HG03460 (cell line): Measurements from ENCODE around the gene ABCC4.

Experiments
- ATAC-seq: cut with Tn5 transposase; IDR thresholded peaks from one replicate; pipeline ENCODE4 v1.9.1; 2021; ENCODE audit not compliant: unreplicated experiment

Gene ABCC4

GRCh38 chr13:95233026-95233635 lies 68.1 kb downstream of the ABCC4 start:
- ATAC-seq = no peak

GRCh38 chr13:95231393-95231792 lies 69.9 kb downstream of the ABCC4 start:
- no peak for ATAC-seq

- no peak for ATAC-seq
Observed at GRCh38 chr13:95229855-95230254, 71.4 kb downstream of the ABCC4 start.

GRCh38 chr13:95228130-95228529 lies 73.1 kb downstream of the ABCC4 start:
- ATAC-seq = no peak

GRCh38 chr13:95226932-95227695 lies 74.1 kb downstream of the ABCC4 start:
- peak; percentile 80 for ATAC-seq

GRCh38 chr13:95226476-95226875 lies 74.8 kb downstream of the ABCC4 start:
- no peak for ATAC-seq

- no peak for ATAC-seq
Observed at GRCh38 chr13:95226050-95226449, 75.2 kb downstream of the ABCC4 start.

- no peak for ATAC-seq
Observed at GRCh38 chr13:95224064-95224463, 77.2 kb downstream of the ABCC4 start.

GRCh38 chr13:95222733-95223018 lies 78.6 kb downstream of the ABCC4 start:
- ATAC-seq = no peak

GRCh38 chr13:95221971-95222732 lies 79.1 kb downstream of the ABCC4 start:
- ATAC-seq = peak; percentile 63

- no peak for ATAC-seq
Observed at GRCh38 chr13:95220611-95221010, 80.6 kb downstream of the ABCC4 start.

GRCh38 chr13:95217920-95218830 lies 83.1 kb downstream of the ABCC4 start:
- no peak for ATAC-seq

- no peak for ATAC-seq
Observed at GRCh38 chr13:95216182-95216581, 85.1 kb downstream of the ABCC4 start.

- ATAC-seq = no peak
Observed at GRCh38 chr13:95212983-95213850, 88.0 kb downstream of the ABCC4 start.

GRCh38 chr13:95209109-95209508 lies 92.1 kb downstream of the ABCC4 start:
- no peak for ATAC-seq

GRCh38 chr13:95207769-95208366 lies 93.4 kb downstream of the ABCC4 start:
- peak; percentile 80 for ATAC-seq

- no peak for ATAC-seq
Observed at GRCh38 chr13:95206116-95206515, 95.1 kb downstream of the ABCC4 start.

- ATAC-seq = no peak
Observed at GRCh38 chr13:95204231-95204765, 97.0 kb downstream of the ABCC4 start.

- ATAC-seq = no peak
Observed at GRCh38 chr13:95201814-95202651, 99.2 kb downstream of the ABCC4 start.
